Measurements from ENCODE around the gene PHF13.
"Not testable (repeated sequence)": the region's sequence is repeated elsewhere in the genome, so short reads cannot be mapped to it uniquely, and the experiment has no call there.

The PHF13 gene

GRCh38 chr1:6591644-6592043 lies 21.9 kb upstream of the PHF13 start:
- TF ChIP-seq POLR2A (IDR thresholded peaks at IDR 0.05; ENCODE audit: low read length) (no peak), GATA1 (IDR thresholded peaks at IDR 0.05; ENCODE audit: low read depth, low read length) (no peak)
- DNase-seq = no peak

- no peak for TF ChIP-seq GATA1 (IDR thresholded peaks at IDR 0.05; ENCODE audit: low read depth, low read length)
- no peak for TF ChIP-seq POLR2A (IDR thresholded peaks at IDR 0.05; ENCODE audit: low read length)
- no peak for DNase-seq
Measured at GRCh38 chr1:6592441-6592840, 21.1 kb upstream of the PHF13 start.

- DNase-seq = no peak
- TF ChIP-seq POLR2A (IDR thresholded peaks at IDR 0.05; ENCODE audit: low read length) (no peak), GATA1 (IDR thresholded peaks at IDR 0.05; ENCODE audit: low read depth, low read length) (no peak)
Measured at GRCh38 chr1:6592865-6593593, 20.5 kb upstream of the PHF13 start.

GRCh38 chr1:6593810-6594209 lies 19.7 kb upstream of the PHF13 start:
- TF ChIP-seq POLR2A (IDR thresholded peaks at IDR 0.05; ENCODE audit: low read length) = no peak
- TF ChIP-seq GATA1 (IDR thresholded peaks at IDR 0.05; ENCODE audit: low read depth, low read length) = no peak
- DNase-seq = no peak

- TF ChIP-seq POLR2A (IDR thresholded peaks at IDR 0.05; ENCODE audit: low read length) (no peak), GATA1 (IDR thresholded peaks at IDR 0.05; ENCODE audit: low read depth, low read length) (no peak)
- DNase-seq = no peak
Measured at GRCh38 chr1:6594977-6595740, 18.4 kb upstream of the PHF13 start.

GRCh38 chr1:6596351-6596750 lies 17.2 kb upstream of the PHF13 start:
- TF ChIP-seq POLR2A (IDR thresholded peaks at IDR 0.05; ENCODE audit: low read length) (no peak), GATA1 (IDR thresholded peaks at IDR 0.05; ENCODE audit: low read depth, low read length) (no peak)
- no peak for DNase-seq

GRCh38 chr1:6596886-6597776 lies 16.4 kb upstream of the PHF13 start:
- TF ChIP-seq POLR2A (IDR thresholded peaks at IDR 0.05; ENCODE audit: low read length) (no peak), GATA1 (IDR thresholded peaks at IDR 0.05; ENCODE audit: low read depth, low read length) (no peak)
- no peak for DNase-seq

GRCh38 chr1:6597777-6598131 lies 15.8 kb upstream of the PHF13 start:
- no peak for DNase-seq
- no peak for TF ChIP-seq GATA1 (IDR thresholded peaks at IDR 0.05; ENCODE audit: low read depth, low read length)
- no peak for TF ChIP-seq POLR2A (IDR thresholded peaks at IDR 0.05; ENCODE audit: low read length)

GRCh38 chr1:6599141-6599975 lies 14.2 kb upstream of the PHF13 start:
- TF ChIP-seq GATA1 (IDR thresholded peaks at IDR 0.05; ENCODE audit: low read depth, low read length) (no peak), POLR2A (IDR thresholded peaks at IDR 0.05; ENCODE audit: low read length) (no peak)
- DNase-seq = no peak

GRCh38 chr1:6599991-6600390 lies 13.5 kb upstream of the PHF13 start:
- not testable (repeated sequence) for DNase-seq

- DNase-seq = peak in 1 of 2 experiments; percentile 71
- TF ChIP-seq GATA1 (IDR thresholded peaks at IDR 0.05; ENCODE audit: low read depth, low read length) (no peak), POLR2A (IDR thresholded peaks at IDR 0.05; ENCODE audit: low read length) (no peak)
Measured at GRCh38 chr1:6600410-6601048, 13.0 kb upstream of the PHF13 start.

GRCh38 chr1:6601049-6601922 lies 12.2 kb upstream of the PHF13 start:
- DNase-seq = peak; percentile 98
- TF ChIP-seq POLR2A (IDR thresholded peaks at IDR 0.05; ENCODE audit: low read length) = peak; percentile 91
- TF ChIP-seq GATA1 (IDR thresholded peaks at IDR 0.05; ENCODE audit: low read depth, low read length) = no peak

Measured in erythroblast (primary cell).